Measurements from ENCODE around the gene PRKAG2.
"Not testable (repeated sequence)": the region's sequence is repeated elsewhere in the genome, so short reads cannot be mapped to it uniquely, and the experiment has no call there.

The PRKAG2 gene

DNA sequence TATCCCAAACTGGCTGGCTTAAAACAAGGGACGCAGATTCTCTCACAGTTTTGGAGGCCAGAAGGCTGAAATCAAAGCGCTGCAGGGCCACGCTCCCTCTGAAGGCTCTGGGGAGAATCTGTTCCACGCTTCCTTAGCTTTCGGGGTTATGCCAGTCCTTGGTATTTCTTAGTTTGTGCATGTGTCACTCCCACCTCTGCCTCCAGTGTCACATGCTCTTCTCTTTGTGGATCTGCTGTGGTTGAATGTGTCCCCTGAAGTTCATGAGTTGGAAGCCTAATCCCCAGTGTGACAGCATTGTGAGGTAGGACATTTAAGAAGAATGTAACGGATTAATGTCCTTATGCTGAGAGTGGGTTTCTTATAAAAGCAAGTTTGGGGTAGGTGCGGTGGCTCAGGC is 327.8 kb downstream of the PRKAG2 start:
- TF ChIP-seq, protein P1, sequence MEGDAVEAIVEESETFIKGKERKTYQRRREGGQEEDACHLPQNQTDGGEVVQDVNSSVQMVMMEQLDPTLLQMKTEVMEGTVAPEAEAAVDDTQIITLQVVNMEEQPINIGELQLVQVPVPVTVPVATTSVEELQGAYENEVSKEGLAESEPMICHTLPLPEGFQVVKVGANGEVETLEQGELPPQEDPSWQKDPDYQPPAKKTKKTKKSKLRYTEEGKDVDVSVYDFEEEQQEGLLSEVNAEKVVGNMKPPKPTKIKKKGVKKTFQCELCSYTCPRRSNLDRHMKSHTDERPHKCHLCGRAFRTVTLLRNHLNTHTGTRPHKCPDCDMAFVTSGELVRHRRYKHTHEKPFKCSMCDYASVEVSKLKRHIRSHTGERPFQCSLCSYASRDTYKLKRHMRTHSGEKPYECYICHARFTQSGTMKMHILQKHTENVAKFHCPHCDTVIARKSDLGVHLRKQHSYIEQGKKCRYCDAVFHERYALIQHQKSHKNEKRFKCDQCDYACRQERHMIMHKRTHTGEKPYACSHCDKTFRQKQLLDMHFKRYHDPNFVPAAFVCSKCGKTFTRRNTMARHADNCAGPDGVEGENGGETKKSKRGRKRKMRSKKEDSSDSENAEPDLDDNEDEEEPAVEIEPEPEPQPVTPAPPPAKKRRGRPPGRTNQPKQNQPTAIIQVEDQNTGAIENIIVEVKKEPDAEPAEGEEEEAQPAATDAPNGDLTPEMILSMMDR (conservative IDR thresholded peaks at IDR 0.05) = no peak
- H3K27ac ChIP-seq = no peak overlapping the region

DNA sequence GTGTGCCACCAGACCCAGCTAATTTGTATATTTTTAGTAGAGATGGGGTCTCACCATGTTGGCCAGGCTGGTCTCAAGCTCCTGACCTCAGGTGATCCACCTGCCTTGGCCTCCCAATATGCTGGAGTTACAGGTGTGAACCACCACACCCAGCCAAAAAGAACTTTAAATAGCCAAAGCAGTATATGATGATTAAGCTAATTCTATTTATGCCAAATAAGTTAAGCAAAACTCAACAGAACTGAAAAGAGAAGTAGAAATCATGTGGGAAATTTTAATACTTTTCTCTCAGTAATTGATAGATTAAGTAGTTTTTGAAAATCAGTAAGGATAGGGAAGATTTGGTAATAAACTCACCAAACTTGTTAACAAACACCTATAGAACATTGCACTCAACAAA is 332.7 kb downstream of the PRKAG2 start:
- H3K27ac ChIP-seq = no peak overlapping the region
- TF ChIP-seq, protein P1 (conservative IDR thresholded peaks at IDR 0.05) = no peak

DNA sequence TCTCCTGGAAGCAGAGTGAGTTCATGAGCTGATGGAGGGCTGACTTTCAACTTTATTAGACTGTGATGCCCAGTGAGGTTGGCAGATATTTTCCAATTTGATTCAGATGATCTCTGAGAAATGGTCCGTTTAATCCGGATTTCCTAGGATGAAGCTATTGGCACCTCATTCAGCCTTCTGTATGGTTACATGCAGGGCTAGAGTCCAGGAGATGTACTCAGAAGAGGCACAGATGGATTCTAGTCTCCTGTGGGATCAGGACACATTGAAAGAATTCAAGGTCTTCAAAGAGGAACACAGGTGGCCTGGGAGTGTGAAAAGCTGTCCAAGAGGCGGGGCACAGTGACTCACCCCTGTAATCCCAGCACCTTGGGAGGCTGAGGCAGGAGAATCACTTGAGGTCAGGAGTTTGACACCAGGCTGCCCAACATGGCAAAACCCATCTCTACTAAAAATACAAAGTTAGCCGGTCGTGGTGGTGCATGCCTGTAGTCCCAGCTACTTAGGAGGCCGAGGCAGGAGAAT is 334.2 kb downstream of the PRKAG2 start:
- TF ChIP-seq, protein P1 (conservative IDR thresholded peaks at IDR 0.05) = no peak
- no peak overlapping the region for H3K27ac ChIP-seq

DNA sequence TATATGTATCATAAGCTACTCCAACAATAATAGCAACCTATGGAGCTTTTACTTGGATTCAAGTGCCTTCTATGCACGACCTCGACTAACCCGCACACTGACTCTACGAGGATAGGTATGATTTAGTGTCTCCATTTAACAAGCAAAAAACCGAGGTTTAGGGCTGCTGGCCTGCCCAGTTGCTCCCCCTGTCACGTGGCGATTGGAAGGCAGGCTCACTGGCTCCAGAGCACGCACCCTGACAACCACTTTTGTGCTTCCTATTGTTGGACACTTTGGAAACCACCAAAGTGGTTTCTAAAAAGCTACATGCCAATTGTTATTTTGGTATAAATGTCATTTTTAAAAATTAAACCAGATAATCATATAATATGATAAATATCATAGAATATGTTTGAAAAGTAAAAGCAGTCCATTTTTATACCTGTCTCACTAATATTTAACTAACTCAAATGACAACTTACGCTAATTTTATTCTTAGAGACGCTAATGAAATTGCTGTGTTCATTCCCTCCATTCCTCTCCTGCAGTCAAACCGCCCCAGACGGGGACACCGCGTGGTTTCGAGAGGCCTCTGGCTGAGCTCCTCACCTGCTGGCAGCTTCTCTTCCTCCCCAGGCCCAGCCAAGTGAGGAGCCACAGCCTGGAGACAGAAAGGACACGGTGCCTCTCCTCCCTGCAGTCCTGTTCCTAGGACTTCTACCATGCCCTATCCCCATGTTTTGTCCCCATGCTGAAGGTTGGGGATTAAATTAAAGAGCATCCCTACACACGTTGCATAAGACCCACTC is 335.0 kb downstream of the PRKAG2 start:
- no peak overlapping the region for H3K27ac ChIP-seq
- TF ChIP-seq, protein P1 (conservative IDR thresholded peaks at IDR 0.05) = no peak

DNA sequence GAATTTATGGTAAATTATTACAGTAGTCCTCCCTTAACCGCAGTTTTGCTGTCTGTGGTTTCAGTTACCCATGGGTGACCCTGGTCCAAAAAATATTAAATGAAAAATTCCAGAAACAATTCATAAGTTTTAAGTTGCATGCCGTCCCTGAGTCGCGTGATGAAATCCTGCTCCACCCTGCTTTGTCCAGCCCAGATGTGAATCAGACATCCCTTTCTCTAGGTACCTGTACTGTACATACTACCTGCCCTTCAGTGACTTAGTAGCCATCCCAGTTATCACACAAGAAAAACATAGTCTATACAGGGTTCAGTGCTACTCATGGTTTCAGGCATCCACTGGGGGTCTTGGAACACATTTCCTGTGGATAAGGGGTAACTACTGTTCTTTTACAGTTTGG is 336.8 kb downstream of the PRKAG2 start:
- no peak overlapping the region for H3K27ac ChIP-seq
- TF ChIP-seq, protein P1 (conservative IDR thresholded peaks at IDR 0.05) = no peak

DNA sequence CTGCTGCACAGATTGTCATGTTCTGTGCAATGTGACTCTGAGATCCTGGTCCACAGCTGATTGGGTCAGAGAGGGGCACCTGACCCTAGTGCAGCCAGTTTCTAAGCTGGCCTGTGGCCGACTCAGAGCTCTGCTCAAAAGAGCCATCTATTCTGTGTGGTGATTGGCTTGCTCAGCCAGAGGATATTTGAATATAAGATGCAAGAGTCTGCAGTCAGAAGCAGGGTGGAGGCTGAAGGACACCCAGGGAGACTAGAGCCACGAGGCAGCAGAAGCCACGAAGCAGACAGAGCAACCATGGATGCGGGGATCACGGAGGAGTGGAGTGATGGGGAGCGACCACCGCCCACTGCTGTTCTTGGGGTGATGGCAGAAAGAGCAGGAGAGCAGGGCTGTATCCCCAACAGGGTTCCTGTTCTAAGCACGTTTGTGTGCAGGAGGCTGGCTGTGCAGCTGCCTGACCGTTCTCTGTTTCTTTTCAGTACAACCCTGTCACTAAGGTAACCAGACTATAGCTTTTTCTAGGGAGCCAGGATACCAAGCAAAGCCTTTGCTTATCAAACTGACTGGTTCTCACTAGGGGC is 337.7 kb downstream of the PRKAG2 start:
- TF ChIP-seq, protein P1 (conservative IDR thresholded peaks at IDR 0.05) = no peak
- no peak overlapping the region for H3K27ac ChIP-seq

DNA sequence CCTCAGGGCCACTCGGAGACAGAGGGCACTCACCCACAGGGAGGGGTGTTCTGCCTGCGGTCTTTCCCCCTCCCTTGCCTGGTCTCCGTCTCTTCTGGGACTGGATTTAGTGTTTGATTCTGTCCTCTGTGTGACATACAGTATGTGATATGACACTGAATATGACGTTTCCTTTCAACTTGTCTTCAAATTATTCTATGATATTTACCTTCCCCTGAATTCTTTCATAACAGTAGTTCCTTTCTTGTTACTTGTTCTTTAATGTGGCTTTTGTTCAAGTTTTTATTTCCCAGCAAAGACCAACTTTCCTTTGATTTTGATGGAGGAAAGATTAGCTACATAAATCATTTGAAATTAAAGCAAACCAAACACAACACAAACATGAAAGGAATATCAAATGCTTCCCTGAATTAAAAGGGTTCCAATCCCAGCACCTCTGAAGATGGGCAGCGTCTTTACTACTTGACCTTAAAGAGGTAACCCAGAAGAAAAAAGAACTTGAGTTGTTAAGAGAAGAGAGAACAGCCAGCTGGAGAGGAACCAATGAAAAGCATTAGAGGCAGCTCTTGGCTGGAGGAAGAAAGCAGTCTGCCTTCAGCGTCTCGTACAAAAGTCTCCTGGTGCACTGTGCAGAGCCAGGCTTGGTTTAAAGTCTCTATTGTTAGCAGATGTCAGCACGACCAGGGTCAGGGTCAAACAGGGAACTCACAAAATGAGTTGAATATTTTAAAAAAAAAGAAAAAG is 338.9 kb downstream of the PRKAG2 start:
- TF ChIP-seq, protein P1 (conservative IDR thresholded peaks at IDR 0.05) = no peak
- H3K27ac ChIP-seq = no peak overlapping the region

DNA sequence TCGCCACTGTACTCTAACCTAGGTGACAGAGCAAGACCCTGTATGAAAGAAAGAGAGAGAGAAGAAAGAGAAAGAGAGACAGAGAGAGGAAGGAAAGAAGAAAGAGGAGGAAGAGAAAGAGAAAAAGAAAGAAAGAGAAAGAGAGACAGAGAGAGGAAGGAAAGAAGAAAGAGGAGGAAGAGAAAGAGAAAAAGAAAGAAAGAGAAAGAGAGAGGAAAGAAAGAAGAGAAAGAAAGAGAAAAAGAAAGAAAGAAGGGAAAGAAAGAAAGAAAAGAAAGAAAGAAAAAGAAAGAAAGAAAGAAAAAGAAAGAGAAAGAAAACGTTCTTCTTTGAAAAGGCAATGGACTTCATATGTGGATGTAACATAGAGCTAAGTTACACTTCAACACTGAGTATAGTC is 340.7 kb downstream of the PRKAG2 start:
- not testable (repeated sequence) for H3K27ac ChIP-seq

All from VCaP (cell line).